ENCODE results near the gene VSTM2L.

VSTM2L gene

DNA sequence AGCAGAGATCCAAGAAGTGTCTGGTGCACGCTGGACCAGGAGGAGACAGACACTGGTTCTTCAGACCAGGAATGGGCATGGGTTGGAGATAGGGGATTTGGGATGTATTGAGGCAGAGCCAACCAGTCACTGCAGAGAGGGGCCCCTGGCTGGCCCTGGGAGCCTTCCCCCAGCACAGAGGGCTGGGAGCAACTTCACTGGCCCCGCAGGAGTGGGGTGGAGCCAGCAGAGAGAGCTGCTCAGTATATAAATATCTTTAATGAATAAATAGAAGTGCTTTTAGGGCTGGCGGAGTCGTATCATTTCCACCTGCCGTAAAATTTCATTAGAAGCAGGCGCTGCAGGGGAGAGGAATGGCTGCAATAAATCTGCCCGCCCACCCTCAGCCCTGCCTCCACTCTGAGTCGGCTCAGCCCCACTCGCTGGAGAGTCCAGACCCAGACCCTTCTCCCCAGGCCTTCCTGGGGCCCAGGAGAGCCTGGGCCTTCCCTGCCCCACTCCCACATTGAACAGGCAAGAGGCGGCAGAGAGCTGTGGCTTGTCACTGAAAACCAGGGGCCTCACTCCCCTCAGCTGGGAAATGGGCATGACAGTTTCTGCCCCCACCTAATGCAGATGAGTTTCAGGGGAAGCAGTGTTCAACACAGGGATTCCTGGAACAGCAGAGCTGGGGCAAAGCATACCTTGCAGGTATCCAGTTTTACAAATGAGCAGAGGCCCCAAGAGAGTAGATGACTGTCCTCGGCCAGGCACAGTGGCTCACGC, 23.9 kb upstream of the VSTM2L start:
- no peak for DNase-seq (ENCODE audit: low read depth in 2 of 2)

DNA sequence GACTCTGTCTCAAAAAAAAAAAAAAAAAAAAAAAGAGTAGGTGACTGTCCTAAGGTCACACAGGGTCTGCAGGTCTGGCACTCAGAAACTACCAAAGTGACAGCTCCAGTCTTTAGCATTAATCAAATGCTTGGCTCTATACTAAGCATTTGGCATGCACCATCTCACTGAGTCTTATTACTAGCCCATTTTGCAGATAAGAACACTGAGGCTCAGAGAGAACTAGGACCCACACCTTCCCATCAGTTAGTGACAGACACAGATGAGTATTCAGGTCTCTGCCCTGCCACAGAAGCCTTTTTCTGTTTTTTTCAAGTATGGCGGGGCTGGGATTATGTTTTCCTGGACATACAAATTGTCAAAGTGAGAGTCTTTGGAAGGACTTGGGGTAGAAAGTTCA, 23.1 kb upstream of the VSTM2L start:
- no peak for DNase-seq (ENCODE audit: low read depth in 2 of 2)

DNA sequence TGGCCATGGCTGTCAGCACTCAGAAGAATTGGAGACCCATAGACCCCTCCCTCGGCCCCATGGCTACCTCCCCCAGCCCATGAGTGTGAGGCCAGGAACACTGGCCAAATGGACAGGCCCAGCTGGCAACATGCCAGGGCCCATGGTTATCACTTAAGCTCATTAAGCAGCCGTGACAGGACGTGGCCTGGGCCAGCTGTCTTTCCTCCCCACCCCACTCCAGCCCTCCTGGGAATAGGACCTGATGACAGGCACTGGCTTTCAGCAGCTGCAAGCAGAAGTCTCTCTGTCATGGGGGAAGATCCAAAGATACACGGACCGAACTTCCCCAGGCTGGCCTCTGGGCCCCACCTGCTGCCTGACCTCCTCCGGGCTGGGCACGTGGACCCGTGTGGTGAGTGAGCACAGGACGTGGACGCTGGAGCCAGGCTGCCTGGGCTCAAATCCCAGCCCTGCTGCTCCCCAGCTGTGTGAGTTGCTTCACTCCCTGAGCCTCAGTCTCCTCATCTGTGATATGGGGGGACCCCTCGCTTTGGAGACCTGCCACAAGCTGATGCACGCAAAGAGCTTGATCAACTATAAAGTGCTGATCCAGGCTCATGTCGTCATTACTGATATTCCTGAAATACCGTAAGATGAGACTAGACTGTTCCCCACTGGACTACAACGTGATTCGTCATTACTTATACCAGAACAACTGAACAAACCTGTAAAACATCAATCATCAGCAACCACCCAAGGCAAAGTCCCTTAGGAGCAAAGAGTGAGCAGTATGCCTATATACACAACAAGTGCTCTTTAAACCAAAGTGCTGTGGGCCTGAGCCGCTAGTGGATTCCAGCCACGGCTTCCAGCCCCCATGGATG, 22.0 kb upstream of the VSTM2L start:
- no peak for DNase-seq (ENCODE audit: low read depth in 2 of 2)

DNA sequence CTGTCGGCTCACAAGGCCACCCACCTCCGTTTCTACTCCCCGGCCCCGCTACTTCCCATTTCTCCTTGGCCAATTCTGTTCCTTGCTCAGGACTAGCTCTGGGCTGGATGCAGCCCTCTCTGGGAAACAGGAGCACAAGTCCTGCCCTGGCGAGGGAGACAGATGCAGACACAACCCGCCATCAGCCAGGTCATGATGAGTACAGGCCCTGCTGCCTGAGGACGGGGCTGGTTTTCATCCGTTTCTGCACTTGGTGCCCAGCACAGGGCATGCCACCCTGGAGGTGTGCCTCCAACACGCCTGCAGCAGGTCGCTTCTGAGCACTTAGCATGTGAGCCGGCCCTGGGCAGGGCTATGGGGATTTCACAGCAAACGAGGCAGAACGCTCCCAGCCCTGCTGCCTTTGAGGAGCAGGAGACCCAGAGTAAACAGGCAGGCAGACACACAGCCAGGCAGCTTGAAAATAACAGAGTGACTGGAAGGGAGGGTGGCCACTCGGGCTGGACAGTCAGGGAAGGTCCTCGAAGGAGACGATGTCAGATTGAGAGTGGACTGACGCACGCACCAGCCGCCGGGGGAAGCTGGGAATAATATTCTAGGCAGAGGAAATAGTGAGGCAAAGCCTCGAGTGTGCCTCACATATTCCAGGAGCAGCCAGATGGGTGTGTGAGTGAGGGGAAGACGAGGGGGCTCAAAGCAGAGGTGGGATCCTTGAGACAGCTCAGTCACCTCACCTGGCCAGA, 21.2 kb upstream of the VSTM2L start:
- no peak for DNase-seq (ENCODE audit: low read depth in 2 of 2)

DNA sequence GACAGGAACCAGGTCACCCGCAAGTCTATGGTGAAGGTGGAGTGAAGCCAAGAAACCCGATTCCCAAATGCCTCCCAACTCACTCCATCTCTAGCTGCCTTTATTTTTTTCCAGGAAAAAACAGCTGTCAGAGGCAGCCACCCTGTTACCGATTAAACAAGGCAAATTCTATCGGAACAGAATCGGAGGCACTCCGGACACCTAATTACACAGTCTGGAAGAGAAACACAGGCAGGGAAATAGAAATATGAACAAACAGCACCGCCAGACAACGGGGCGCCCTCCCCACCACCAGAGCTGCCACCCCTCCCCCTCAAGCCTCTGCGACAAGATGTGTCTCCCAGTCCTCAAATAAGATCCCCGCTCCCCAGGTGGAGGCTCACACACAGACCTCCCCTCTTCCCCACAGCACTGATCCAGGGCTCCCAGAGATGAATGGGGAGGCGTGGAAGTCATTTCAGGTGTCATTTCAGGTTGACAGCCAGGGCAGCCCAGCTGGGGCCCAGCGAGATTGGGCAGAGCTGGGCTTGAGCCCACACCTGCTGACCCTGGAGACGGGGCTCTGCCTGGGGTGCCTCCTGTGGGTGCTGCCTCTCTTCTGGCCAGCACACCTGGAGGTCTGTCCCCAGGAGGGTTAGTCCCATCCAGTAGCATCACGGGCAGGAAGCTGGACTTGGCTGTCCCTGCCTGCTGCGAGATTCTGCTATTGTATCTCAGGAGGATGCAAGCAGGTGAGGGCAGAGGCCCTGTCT, 19.8 kb upstream of the VSTM2L start:
- no peak for DNase-seq (ENCODE audit: low read depth in 2 of 2)

DNA sequence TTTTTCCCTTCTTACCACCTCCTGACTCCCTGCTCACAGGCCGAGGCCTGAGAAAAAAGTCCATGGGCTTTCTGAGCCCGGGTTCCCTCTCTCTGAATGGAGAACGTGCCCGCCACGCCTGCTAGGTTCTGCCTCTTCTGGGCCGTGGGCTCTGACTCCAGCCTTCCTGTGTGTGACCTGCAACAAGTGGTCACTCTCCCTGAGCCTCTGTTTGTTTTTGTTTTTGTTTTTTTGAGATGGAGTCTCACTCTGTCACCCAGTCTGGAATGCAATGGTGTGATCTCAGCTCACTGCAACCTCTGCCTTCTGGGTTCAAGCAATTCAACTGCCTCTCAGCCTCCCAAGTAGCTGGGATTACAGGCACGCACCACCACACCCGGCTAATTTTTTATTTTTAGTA, 17.9 kb upstream of the VSTM2L start:
- DNase-seq (ENCODE audit: low read depth in 2 of 2), result no peak

DNA sequence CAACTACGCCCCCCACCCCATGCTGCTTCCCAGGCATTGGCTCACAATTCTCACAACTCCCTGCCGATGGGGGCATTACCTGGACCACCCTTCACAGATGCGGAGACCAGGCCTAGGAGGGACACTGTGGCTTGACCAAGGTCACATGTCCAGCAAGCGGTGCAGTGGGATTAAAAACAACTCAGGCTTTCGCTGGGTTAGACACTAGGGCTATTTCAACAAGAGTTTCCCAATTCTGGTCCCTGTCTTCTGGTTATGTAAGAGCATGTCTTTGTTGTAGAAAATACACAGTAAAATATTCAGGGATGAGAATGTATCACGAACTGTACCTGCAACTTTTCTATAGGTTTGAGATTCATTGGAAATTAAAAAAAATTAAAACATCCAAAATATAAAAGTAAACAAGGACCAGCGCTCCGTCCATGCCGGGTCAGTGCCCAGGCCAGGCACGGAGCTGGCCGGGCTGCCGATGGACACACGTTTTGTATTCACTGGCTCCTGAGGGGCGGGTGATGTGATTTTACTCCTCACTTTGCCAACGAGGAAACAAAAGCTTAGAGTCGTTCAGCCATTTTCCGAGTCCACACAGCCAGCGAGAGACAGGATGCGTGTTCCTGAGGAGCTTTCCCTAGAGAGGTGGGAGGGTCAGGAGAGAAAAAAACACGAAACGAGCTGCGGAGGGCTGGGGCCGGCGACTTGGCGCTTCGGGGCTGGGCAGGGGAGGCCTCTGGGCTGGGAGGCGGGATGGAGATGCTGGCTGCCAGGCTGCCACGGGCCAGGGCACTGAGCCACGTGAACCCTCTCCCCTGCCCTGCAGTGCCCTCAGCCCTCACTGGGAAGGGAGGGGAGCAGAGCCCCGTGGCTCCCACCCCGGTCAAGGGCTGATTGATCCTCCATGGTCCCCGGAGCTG, 17.1 kb upstream of the VSTM2L start:
- no peak for DNase-seq (ENCODE audit: low read depth in 2 of 2)

DNA sequence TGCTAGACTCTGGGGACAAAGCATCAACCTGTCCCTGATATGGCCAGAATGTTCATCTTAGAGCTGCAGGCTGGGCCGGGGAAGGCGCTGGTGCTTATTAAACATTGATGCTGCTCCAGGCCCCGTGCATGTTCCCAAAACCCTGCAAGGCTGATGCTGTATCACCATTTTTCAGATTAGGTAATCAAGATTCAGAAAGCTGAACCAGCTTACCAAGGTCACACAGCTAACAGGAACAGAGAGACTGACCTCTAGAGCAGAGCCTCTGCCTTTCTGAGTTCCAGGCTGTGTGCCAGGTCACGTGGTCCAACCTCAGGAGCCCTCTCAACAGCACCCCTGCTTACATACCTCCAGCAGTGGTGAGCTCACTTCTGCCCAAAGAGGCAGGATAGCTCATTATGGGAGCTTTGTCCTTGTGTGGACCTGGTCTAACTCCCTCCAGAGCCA, 16.1 kb upstream of the VSTM2L start:
- DNase-seq (ENCODE audit: low read depth in 2 of 2), result no peak

DNA sequence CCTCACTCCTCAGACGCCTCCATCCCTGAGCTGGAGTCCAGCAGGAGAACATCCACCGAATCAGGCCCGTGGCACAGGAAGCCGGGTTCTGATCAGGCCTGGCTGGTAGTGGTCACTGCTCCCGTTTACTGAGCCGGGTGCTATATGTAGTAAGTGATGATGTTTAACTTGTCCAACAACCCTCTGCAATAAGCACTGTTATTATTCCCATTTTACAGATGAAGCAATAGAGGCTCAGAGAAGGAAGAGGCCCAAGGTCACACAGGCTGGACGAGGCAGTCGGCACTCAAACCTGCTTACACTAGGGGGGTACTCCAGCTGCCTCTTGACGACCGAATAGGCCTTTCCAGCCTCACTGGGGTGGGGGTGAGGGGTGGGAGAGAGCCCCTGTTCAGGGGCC, 14.3 kb upstream of the VSTM2L start:
- no peak for DNase-seq (ENCODE audit: low read depth in 2 of 2)

DNA sequence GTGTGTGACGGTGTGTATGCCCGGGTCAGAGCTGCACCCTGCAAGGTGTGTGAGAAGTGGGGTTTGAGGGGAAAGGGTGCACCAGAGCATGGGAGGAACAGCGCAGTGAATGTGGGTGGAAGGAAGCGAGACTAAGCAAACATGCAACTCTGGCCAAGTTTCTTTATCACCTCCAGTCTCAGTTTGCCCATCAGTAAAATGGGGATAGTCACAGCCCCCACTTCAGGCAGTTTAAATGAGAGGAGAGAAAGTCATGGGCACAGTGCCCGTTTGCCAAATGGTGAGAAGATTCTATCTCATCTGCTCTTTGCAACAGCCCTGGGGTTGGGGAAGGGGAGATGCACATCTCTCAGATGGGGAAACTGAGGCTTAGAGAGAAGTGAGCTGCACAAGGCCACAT, 12.8 kb upstream of the VSTM2L start:
- no peak for DNase-seq (ENCODE audit: low read depth in 2 of 2)

DNA sequence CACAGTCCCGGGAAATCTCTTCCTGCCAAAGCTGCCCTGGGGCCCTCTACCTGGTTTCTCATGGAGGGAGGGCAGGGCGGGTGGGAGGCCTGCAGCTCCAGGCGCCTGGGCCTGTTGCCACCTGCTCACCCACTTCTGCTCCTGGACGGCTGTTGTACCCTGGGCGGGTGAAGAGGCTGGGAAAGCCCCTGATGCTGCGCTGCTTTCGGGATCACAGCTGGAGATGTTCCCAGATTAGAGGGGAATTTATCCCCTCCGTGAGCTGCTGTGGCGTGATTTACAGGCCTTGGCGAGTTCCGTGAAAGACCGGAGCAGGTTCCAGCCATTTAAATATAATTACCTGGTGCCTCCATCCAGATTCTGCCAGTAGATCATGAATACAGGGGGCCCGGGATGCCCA, 12.3 kb upstream of the VSTM2L start:
- DNase-seq (ENCODE audit: low read depth in 2 of 2), result no peak

DNA sequence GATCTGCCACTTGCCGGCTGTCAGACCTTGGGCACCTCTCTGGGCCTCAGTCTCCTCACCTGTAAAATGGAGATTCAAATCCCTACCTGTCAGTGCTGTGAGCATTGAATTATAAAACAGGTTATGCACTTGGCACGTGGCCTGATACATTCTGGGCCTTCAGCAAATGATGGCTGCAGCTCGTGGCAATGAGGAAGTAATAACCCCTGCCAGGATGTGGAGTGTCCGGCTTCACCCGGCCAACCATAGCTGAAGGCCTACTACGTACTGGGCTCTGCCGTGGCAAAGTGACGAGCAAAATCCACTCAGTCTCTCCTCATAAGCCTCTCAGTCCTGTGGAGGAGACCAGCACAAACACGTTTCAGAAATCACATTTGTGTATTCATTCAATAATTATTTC, 10.9 kb upstream of the VSTM2L start:
- DNase-seq (ENCODE audit: low read depth in 2 of 2), result no peak

DNA sequence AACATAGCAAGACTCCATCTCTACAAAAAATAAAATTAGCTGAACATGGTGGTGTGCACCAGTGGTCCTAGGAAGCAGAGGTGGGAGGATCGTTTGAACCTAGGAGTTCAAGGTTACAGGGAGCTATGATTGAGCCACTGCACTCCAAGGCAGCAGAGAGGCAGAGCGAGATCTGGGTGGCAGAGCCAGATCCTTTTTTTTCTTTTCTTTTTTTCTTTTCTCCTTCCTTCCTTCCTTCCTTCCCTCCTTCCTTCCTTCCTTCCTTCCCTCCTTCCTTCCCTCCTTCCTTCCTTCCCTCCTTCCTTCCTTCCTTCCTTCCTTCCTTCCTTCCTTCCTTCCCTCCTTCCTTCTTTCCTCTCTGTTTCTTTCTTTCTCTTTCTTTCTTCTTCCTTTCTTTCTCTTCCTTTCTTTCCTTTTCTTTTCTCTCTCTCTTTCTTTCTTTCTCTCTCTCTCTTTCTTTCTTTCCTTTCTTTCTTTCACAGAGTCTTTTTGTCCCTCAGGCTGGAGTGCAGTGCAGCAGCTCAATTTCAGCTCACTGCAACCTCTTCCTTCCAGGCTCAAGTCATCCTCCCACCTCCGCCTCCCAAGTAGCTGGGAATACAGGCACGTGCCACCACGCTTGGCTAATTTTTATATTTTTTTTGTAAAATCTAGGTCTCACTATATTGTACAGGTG, 9.2 kb upstream of the VSTM2L start:
- DNase-seq (ENCODE audit: low read depth in 2 of 2), result no peak

DNA sequence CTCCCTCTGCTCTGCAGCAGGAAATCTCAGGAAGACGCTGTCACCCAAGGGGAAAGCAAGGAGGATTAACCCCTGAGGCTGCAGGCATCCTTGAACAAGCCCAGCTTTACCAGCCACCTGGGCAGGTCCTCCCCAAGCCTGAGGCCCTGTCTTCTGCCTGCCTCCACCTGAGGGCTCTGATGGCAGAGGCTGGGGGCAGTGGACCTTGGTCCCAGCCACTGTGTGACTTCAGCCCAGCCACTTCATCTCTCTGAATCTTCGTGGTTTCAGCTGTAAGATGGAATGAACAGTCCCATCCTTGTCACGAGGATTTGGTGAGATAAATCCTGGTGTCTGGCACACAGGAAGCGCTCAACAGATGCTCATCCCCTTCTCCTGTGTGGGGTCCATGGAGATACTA, 8.5 kb upstream of the VSTM2L start:
- no peak for DNase-seq (ENCODE audit: low read depth in 2 of 2)

DNA sequence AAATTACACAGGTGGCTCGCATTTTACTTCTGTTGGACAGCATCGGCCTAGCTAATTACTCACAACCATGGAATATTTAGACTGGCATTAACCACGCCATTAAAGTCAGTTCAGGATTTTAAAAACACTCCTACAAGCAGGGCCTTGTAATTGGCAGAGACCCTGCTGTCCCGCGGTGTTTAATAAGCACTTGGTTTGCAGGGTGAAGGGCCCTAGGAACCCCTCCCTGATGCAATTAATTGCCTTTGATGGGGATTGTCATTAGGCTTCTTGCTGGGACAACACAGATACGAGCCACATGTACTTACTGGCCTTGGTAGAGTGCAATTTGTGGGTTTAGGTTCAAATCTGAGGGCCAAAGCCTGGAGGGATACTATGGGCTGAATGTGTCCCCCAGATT, 7.8 kb upstream of the VSTM2L start:
- no peak for DNase-seq (ENCODE audit: low read depth in 2 of 2)

DNA sequence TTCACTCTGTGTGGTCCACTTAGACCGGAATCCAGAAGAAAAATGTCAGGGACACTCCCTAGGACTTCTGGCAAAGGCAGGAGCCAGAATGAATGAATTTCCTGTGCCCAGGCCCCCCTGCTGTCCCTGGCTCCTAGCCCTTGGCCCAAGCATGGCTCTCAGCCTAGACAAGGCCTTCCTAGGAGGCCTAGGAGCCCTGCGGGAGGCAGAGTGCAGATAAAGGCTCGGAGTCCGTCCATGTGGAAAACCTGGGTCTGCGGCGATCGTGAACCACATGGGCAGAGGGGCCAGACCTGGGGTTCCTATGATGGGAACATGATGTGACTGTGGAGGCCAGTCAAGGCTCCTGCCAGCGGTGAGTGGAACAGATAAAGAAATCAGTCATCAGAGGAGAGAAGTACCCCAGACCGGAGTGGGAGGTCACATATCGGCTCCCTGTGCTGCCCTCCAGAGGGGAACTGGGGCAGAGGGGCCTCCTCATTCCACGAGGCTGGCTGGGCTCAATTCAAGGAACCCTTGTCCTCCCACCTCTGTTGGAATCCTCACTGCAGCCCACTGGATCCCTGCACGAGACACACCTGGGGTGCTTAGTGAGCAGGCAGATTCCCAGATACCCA, 5.9 kb upstream of the VSTM2L start:
- DNase-seq (ENCODE audit: low read depth in 2 of 2), result no peak

DNA sequence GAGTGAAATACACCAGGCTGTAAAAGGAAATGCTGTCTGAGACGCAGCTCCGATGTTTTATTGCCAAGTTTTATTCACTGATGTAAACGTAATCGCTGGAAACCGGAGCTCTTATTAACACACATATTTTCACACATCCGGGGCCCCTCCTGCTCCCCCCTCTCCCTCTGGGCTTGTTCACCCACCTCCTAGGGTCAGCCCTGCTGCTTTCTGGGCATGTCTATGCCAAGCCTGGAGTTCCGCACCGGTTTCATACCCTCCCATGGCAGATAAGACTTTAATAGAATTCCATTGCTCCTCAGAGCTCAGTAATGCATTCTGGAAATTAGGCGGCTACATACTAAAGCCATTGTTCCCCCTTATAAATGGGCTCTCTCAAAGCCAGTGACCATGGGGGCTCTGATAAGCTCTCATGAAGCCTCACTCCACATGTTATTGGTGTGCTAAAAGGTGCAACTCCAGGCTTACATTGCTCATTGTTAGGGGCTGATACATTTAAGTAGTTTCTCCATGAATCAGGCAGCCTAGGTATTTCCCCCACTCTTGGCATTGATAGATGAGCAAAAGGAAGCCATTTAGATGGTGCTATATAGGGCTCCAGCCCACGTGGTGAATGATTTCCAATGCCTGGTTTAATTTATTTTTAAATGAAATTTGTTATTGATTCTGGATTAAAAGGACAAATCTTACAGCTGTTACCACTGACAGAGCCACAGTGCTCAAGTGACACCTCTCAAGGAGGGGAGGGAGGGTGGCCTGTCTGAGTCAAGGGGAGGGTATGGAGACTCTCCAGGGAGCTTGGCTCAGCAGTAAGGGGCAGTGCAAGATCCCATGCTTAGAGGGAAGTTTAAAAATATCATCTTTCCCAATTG, 4.5 kb upstream of the VSTM2L start:
- no peak for DNase-seq (ENCODE audit: low read depth in 2 of 2)
